Mesothelial cell of epicardium (in vitro differentiated cells): Measurements from ENCODE around the gene ACTN3. TPM values are rescaled to one million over a fixed set of nuclear protein-coding genes. Genes with fewer than 3 reads are reported as not detected.

Experiments used
- DNase-seq, 2 experiments: peaks; one replicate each; pipeline ENCODE4 v3.0.0; 2021; ENCODE audit warnings: low spot score in 2 of 2; ENCODE audit not compliant: unreplicated experiment in 2 of 2
- H3K27ac Mint-ChIP-seq: 2 replicates; pipeline ENCODE4 v1.8.0; 2021; ENCODE audit warnings: mixed read lengths
- H3K27me3 Mint-ChIP-seq: 2 replicates; pipeline ENCODE4 v1.8.0; 2021; ENCODE audit warnings: low read depth, mixed read lengths
- H3K36me3 Mint-ChIP-seq: 2 replicates; pipeline ENCODE4 v1.8.0; 2021; ENCODE audit warnings: mixed read lengths
- H3K4me1 Mint-ChIP-seq: 2 replicates; pipeline ENCODE4 v1.8.0; 2021; ENCODE audit warnings: mixed read lengths
- H3K4me3 Mint-ChIP-seq: 2 replicates; pipeline ENCODE4 v1.8.0; 2021; ENCODE audit warnings: mild to moderate bottlenecking, moderate library complexity, mixed read lengths
- H3K9me3 Mint-ChIP-seq: 2 replicates; pipeline ENCODE4 v1.8.0; 2021; ENCODE audit warnings: mixed read lengths
- total RNA-seq: library from RNA; stranded (reverse); gene quantifications from 3 replicates; pipeline ENCODE4 v1.2.1, GENCODE V29; 2021
- TF ChIP-seq, protein P1 (sequence below): fragments of 200-600 bp; sonication (generic); IDR thresholded peaks from one replicate; pipeline ENCODE4 v1.5.0; 2021; ENCODE audit warnings: antibody characterized with exemption; ENCODE audit not compliant: unreplicated experiment

Gene ACTN3
- total RNA-seq, 1 donor from 2014 or later, result 0.13 TPM

- peaks cover 3% of the 10 kb centered on the region for H3K27me3 Mint-ChIP-seq
- H3K27ac Mint-ChIP-seq, result no peak overlapping the region
- H3K4me1 Mint-ChIP-seq, result peaks cover 8% of the 10 kb centered on the region
- no peak overlapping the region for H3K4me3 Mint-ChIP-seq
- H3K9me3 Mint-ChIP-seq, result no peaks in the 10 kb centered on the region
- H3K36me3 Mint-ChIP-seq, result no peaks in the 10 kb centered on the region
- TF ChIP-seq, protein P1, sequence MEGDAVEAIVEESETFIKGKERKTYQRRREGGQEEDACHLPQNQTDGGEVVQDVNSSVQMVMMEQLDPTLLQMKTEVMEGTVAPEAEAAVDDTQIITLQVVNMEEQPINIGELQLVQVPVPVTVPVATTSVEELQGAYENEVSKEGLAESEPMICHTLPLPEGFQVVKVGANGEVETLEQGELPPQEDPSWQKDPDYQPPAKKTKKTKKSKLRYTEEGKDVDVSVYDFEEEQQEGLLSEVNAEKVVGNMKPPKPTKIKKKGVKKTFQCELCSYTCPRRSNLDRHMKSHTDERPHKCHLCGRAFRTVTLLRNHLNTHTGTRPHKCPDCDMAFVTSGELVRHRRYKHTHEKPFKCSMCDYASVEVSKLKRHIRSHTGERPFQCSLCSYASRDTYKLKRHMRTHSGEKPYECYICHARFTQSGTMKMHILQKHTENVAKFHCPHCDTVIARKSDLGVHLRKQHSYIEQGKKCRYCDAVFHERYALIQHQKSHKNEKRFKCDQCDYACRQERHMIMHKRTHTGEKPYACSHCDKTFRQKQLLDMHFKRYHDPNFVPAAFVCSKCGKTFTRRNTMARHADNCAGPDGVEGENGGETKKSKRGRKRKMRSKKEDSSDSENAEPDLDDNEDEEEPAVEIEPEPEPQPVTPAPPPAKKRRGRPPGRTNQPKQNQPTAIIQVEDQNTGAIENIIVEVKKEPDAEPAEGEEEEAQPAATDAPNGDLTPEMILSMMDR, result no peak
- DNase-seq, result no peak
Observed at GRCh38 chr11:66549696-66550095, 3.0 kb downstream of the ACTN3 start.

GRCh38 chr11:66550887-66551286, 4.2 kb downstream of the ACTN3 start:
- DNase-seq, result no peak
- Mint-ChIP-seq H3K27ac (no peak overlapping the region), H3K36me3 (no peaks in the 10 kb centered on the region), H3K27me3 (peaks cover 3% of the 10 kb centered on the region), H3K9me3 (no peaks in the 10 kb centered on the region), H3K4me1 (peaks cover 3% of the 10 kb centered on the region), H3K4me3 (no peak overlapping the region)
- TF ChIP-seq, protein P1, result no peak

GRCh38 chr11:66554602-66555001, 7.9 kb downstream of the ACTN3 start:
- no peaks in the 10 kb centered on the region for H3K4me1 Mint-ChIP-seq
- TF ChIP-seq, protein P1, result no peak
- no peak for DNase-seq
- no peak overlapping the region for H3K27ac Mint-ChIP-seq
- no peaks in the 10 kb centered on the region for H3K9me3 Mint-ChIP-seq
- no peaks in the 10 kb centered on the region for H3K36me3 Mint-ChIP-seq
- H3K4me3 Mint-ChIP-seq, result no peak overlapping the region
- peaks cover 1% of the 10 kb centered on the region for H3K27me3 Mint-ChIP-seq

DNA sequence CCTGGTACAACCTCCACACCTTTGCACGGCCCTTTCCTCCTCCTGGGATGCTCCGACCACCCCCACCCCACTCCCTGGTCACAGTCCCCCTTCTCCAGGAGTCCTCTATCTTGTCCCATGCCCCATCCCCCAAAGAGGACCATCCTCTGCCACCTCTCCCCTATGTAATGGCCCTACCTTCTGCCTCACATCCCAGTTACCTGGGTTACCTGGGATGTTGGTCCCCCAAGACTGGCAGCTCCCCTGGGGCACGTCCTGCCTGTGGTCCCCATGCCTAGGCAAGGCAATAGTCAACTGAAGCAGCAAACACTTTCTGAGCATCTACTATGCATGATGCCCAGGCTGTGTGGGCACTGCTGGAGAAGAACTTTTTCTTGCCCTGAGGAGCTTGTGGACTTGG, 8.7 kb downstream of the ACTN3 start:
- peaks cover 1% of the 10 kb centered on the region for H3K27me3 Mint-ChIP-seq
- no peaks in the 10 kb centered on the region for H3K36me3 Mint-ChIP-seq
- no peak overlapping the region for H3K4me3 Mint-ChIP-seq
- DNase-seq, result no peak
- H3K27ac Mint-ChIP-seq, result no peak overlapping the region
- H3K9me3 Mint-ChIP-seq, result no peaks in the 10 kb centered on the region
- H3K4me1 Mint-ChIP-seq, result no peaks in the 10 kb centered on the region
- TF ChIP-seq, protein P1, result no peak

GRCh38 chr11:66556086-66556485, 9.4 kb downstream of the ACTN3 start:
- no peak overlapping the region for H3K4me3 Mint-ChIP-seq
- DNase-seq, result no peak
- no peaks in the 10 kb centered on the region for H3K4me1 Mint-ChIP-seq
- H3K9me3 Mint-ChIP-seq, result no peaks in the 10 kb centered on the region
- TF ChIP-seq, protein P1, result no peak
- peaks cover 1% of the 10 kb centered on the region for H3K27me3 Mint-ChIP-seq
- no peak overlapping the region for H3K27ac Mint-ChIP-seq
- H3K36me3 Mint-ChIP-seq, result no peaks in the 10 kb centered on the region

- TF ChIP-seq, protein P1, result no peak
- Mint-ChIP-seq H3K4me3 (no peak overlapping the region), H3K27ac (no peak overlapping the region), H3K36me3 (no peaks in the 10 kb centered on the region), H3K27me3 (peaks cover 1% of the 10 kb centered on the region), H3K9me3 (no peaks in the 10 kb centered on the region), H3K4me1 (no peaks in the 10 kb centered on the region)
- no peak for DNase-seq
Observed at GRCh38 chr11:66557733-66558326, 11.1 kb downstream of the ACTN3 start.
